HepG2 (cell line): ENCODE data around the gene ZMIZ1. TPM values are rescaled to one million over a fixed set of nuclear protein-coding genes. Genes with fewer than 3 reads are reported as not detected.
A peak's percentile ranks its signal among the peaks of the same experiment; 100 is the strongest.

ENCODE experiments used
- ARID4A ChIP-seq: sonication (generic); formaldehyde crosslinking; IDR thresholded peaks from 2 replicates; pipeline ENCODE4 v1.5.0; 2020; ENCODE audit warnings: mild to moderate bottlenecking, missing genetic modification reagents, borderline replicate concordance
- CBFB ChIP-seq: sonication (generic); formaldehyde crosslinking; IDR thresholded peaks from 2 replicates; pipeline ENCODE4 v1.4.0; 2020; ENCODE audit warnings: missing genetic modification reagents
- CHD4 ChIP-seq: fragments of 200-600 bp; sonication (generic); IDR thresholded peaks from 2 replicates; pipeline ENCODE4 v1.7.0; 2017; ENCODE audit warnings: mild to moderate bottlenecking, low read length, borderline replicate concordance
- HHEX ChIP-seq: IDR thresholded peaks from 2 replicates; pipeline ENCODE4 v1.6.1; 2016; ENCODE audit warnings: control low read depth
- HMG20B ChIP-seq: conservative IDR thresholded peaks from 2 replicates; pipeline ENCODE4 v1.6.1; 2016; ENCODE audit warnings: missing genetic modification reagents, missing compliant biosample characterization
- KLF9 ChIP-seq: IDR thresholded peaks from 2 replicates; pipeline ENCODE4 v1.6.1; 2016; ENCODE audit warnings: low read depth
- NFE2L2 ChIP-seq: fragments of 150-350 bp; IDR thresholded peaks from 2 replicates; pipeline ENCODE4 v1.6.1; 2014; ENCODE audit warnings: low read length
- NFIB ChIP-seq: sonication (generic); formaldehyde crosslinking; IDR thresholded peaks from 2 replicates; pipeline ENCODE4 v1.9.0; 2021; ENCODE audit warnings: missing genetic modification reagents, mild to moderate bottlenecking, borderline replicate concordance
- NR2F2 ChIP-seq: IDR thresholded peaks from 2 replicates; pipeline ENCODE4 v1.6.1; 2012; ENCODE audit warnings: low read depth, inconsistent platforms, borderline replicate concordance
- PHF20 ChIP-seq: sonication (generic); formaldehyde crosslinking; IDR thresholded peaks from 2 replicates; pipeline ENCODE4 v1.5.0; 2020; ENCODE audit warnings: mild to moderate bottlenecking, missing genetic modification reagents
- SIN3A ChIP-seq: IDR thresholded peaks from 2 replicates; pipeline ENCODE4 v1.6.1; 2011; ENCODE audit warnings: low read depth, mild to moderate bottlenecking, control low read depth, low read length, borderline replicate concordance
- TGIF2 ChIP-seq: IDR thresholded peaks from 2 replicates; pipeline ENCODE4 v1.6.1; 2016; ENCODE audit warnings: control low read depth, missing compliant biosample characterization
- ZFP41 ChIP-seq: sonication (generic); formaldehyde crosslinking; IDR thresholded peaks from 2 replicates; pipeline ENCODE4 v1.4.0; 2020; ENCODE audit warnings: mild to moderate bottlenecking, missing genetic modification reagents, borderline replicate concordance
- ZFX ChIP-seq: sonication (generic); formaldehyde crosslinking; IDR thresholded peaks from 2 replicates; pipeline ENCODE4 v1.4.0; 2020; ENCODE audit warnings: mild to moderate bottlenecking, low read depth, missing genetic modification reagents, moderate library complexity
- ZNF17 ChIP-seq: sonication (generic); formaldehyde crosslinking; IDR thresholded peaks from 2 replicates; pipeline ENCODE4 v1.5.0; 2020; ENCODE audit warnings: mild to moderate bottlenecking, missing genetic modification reagents
- ZNF253 ChIP-seq: sonication (generic); formaldehyde crosslinking; IDR thresholded peaks from 2 replicates; pipeline ENCODE4 v1.8.0; 2022; ENCODE audit warnings: mild to moderate bottlenecking, missing genetic modification reagents, borderline replicate concordance
- ZNF567 ChIP-seq: sonication (generic); formaldehyde crosslinking; IDR thresholded peaks from 2 replicates; pipeline ENCODE4 v1.8.1; 2023; ENCODE audit warnings: mild to moderate bottlenecking, missing genetic modification reagents, borderline replicate concordance
- ZSCAN31 ChIP-seq: sonication (generic); formaldehyde crosslinking; IDR thresholded peaks from 2 replicates; pipeline ENCODE4 v1.5.0; 2020; ENCODE audit warnings: low read depth, mild to moderate bottlenecking, missing genetic modification reagents
- polyA plus RNA-seq, 8 experiments: library from polyadenylated mRNA; depleted of rRNA in 3 of 8; stranded (reverse) in 7 of 8; unstranded in 1 of 8; fragments of >200 nt; fragmentation: Illumina TruSeq in 4 of 8; extraction: Trizol in 4 of 8; gene quantifications; 2 replicates each; pipeline versions ENCODE4 v1.2.1 to v1.2.3, GENCODE V29; 2011 to 2016; ENCODE audit warnings: low read depth in 4 of 8, missing spikeins in 1 of 8, mixed read lengths in 1 of 8; ENCODE audit not compliant: insufficient read depth in 1 of 8
- total RNA-seq, 5 experiments: library from RNA; depleted of rRNA; stranded (reverse); fragments of >200 nt; fragmentation: Illumina TruSeq; extraction: Trizol; gene quantifications; 2 replicates each; pipeline ENCODE4 v1.2.3, GENCODE V29; 2016; ENCODE audit warnings: low read depth in 1 of 5
- TF ChIP-seq, protein P1 (sequence below): sonication (generic); formaldehyde crosslinking; IDR thresholded peaks from 2 replicates; pipeline ENCODE4 v1.4.0; 2020; ENCODE audit warnings: missing genetic modification reagents, mild to moderate bottlenecking, borderline replicate concordance
- TF ChIP-seq, protein P2 (sequence below): sonication (generic); formaldehyde crosslinking; IDR thresholded peaks from 2 replicates; pipeline ENCODE4 v1.8.1; 2023; ENCODE audit warnings: mild to moderate bottlenecking, missing genetic modification reagents, borderline replicate concordance
- TF ChIP-seq, protein P3 (sequence below): sonication (generic); formaldehyde crosslinking; IDR thresholded peaks from 2 replicates; pipeline ENCODE4 v1.9.0; 2021; ENCODE audit warnings: missing genetic modification reagents, borderline replicate concordance

The ZMIZ1 gene
- total and polyA plus RNA-seq, 2 of the 13 experiments (the other 11 are each of a cell fraction or from before 2014, with no cell fraction given) = 5.3 to 10.2 TPM

DNA sequence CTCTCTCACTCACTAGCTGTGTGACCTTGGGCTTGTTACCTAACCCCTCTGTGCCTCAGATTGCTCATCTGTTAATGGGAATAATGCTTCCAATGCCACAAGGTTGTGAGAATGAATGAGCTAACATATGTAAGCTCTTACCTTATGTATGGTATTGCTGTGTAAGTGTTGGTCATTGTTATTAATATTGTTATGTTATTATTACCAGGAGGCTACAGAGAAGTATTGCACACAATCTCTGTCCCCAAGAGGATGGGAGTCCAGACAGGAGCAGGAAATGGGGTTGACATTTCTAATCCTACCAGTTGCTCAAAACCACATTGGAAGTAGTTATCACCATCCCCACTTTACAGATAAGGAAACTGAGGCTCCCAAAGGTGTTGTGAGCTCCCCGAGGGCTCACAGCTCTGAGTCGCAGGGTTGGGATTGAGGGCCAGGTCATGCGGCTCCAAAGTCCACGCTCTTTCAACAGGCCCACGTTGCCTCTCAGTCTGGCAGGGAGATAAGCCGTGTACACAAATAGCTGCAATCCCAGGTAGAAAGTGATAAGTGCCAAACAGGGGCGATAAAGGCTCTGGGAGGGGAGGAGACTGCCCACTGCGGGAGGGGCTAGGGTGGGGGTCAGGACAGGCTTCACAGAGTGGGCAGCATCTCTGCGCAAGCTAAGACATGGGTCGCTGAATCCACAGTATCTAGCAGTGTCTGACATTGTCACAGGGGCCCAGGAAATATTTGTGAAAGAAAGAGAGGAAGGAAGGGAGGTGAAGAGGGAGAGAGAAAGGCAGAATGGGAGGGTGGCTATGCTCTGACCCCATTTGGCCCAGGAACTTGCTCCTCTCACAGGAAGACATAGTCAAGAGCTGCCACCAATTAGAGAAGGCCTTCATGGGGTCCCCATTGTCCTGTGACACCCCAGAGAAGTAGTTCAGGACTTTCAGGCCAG, 9.6 kb upstream of the ZMIZ1 start (continued):
- TF ChIP-seq NFIB (CRISPR knock-in tag) (no peak), KLF9 (no peak), ARID4A (CRISPR knock-in tag) (peak; percentile 61; the same call in 1 of the 2 replicates), NR2F2 (peak; percentile 88; the same call in 1 of the 2 replicates), ZFP41 (CRISPR knock-in tag) (no peak), SIN3A (0 out of 2 replicates have a peak, but pooled peaks have one; percentile 27), ZSCAN31 (CRISPR knock-in tag) (peak; percentile 48; the same call in 1 of the 2 replicates), PHF20 (CRISPR knock-in tag) (0 out of 2 replicates have a peak, but pooled peaks have one; percentile 38), ZNF567 (CRISPR knock-in tag) (no peak; the same call in 1 of the 2 replicates), ZNF253 (CRISPR knock-in tag) (no peak), NFE2L2 (no peak), CBFB (peak; percentile 62), TGIF2 (CRISPR knock-in tag) (0 out of 2 replicates have a peak, but pooled peaks have one; percentile 35), ZNF17 (CRISPR knock-in tag) (no peak), HMG20B (peak; percentile 93), HHEX (CRISPR knock-in tag) (peak; percentile 91), ZFX (CRISPR knock-in tag) (peak; percentile 68), CHD4 (peak; percentile 97)
- TF ChIP-seq, protein P1, sequence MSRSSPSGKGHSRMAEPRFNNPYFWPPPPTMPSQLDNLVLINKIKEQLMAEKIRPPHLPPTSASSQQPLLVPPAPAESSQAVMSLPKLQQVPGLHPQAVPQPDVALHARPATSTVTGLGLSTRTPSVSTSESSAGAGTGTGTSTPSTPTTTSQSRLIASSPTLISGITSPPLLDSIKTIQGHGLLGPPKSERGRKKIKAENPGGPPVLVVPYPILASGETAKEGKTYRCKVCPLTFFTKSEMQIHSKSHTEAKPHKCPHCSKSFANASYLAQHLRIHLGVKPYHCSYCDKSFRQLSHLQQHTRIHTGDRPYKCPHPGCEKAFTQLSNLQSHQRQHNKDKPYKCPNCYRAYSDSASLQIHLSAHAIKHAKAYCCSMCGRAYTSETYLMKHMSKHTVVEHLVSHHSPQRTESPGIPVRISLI = peak; percentile 56; the same call in 1 of the 2 replicates
- TF ChIP-seq, protein P2, sequence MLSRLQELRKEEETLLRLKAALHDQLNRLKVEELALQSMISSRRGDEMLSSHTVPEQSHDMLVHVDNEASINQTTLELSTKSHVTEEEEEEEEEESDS = peak; percentile 69; the same call in 1 of the 2 replicates
- TF ChIP-seq, protein P3, sequence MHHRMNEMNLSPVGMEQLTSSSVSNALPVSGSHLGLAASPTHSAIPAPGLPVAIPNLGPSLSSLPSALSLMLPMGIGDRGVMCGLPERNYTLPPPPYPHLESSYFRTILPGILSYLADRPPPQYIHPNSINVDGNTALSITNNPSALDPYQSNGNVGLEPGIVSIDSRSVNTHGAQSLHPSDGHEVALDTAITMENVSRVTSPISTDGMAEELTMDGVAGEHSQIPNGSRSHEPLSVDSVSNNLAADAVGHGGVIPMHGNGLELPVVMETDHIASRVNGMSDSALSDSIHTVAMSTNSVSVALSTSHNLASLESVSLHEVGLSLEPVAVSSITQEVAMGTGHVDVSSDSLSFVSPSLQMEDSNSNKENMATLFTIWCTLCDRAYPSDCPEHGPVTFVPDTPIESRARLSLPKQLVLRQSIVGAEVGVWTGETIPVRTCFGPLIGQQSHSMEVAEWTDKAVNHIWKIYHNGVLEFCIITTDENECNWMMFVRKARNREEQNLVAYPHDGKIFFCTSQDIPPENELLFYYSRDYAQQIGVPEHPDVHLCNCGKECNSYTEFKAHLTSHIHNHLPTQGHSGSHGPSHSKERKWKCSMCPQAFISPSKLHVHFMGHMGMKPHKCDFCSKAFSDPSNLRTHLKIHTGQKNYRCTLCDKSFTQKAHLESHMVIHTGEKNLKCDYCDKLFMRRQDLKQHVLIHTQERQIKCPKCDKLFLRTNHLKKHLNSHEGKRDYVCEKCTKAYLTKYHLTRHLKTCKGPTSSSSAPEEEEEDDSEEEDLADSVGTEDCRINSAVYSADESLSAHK (CRISPR knock-in tag) = no peak
